Osteocyte (in vitro differentiated cells): Measurements from ENCODE around the gene EPC1. TPM values are rescaled to one million over a fixed set of nuclear protein-coding genes. Genes with fewer than 3 reads are reported as not detected.
"Not testable (repeated sequence)": the region's sequence is repeated elsewhere in the genome, so short reads cannot be mapped to it uniquely, and the experiment has no call there.

Experiments used
- DNase-seq: peaks from one replicate; pipeline ENCODE4 v3.0.0; 2021; ENCODE audit warnings: mixed read lengths; ENCODE audit not compliant: unreplicated experiment; ENCODE audit errors: extremely low spot score
- H3K27ac Mint-ChIP-seq: one replicate; pipeline ENCODE4 v1.8.0; 2021; ENCODE audit warnings: mild to moderate bottlenecking, mixed read lengths; ENCODE audit not compliant: unreplicated experiment
- H3K27me3 Mint-ChIP-seq: one replicate; pipeline ENCODE4 v1.8.0; 2021; ENCODE audit warnings: mixed read lengths; ENCODE audit not compliant: unreplicated experiment
- H3K36me3 Mint-ChIP-seq: one replicate; pipeline ENCODE4 v1.8.0; 2021; ENCODE audit warnings: mixed read lengths; ENCODE audit not compliant: unreplicated experiment
- H3K4me1 Mint-ChIP-seq: one replicate; pipeline ENCODE4 v1.8.0; 2021; ENCODE audit warnings: mixed read lengths; ENCODE audit not compliant: unreplicated experiment
- H3K4me3 Mint-ChIP-seq: one replicate; pipeline ENCODE4 v1.8.0; 2021; ENCODE audit warnings: mild to moderate bottlenecking, moderate library complexity, mixed read lengths; ENCODE audit not compliant: unreplicated experiment
- H3K9me3 Mint-ChIP-seq: one replicate; pipeline ENCODE4 v1.8.0; 2021; ENCODE audit warnings: mixed read lengths; ENCODE audit not compliant: unreplicated experiment
- total RNA-seq: library from RNA; stranded (reverse); gene quantifications from 2 replicates; pipeline ENCODE4 v1.2.1, GENCODE V29; 2021
- TF ChIP-seq, protein P1 (sequence below): fragments of 200-600 bp; sonication (generic); IDR thresholded peaks from 2 replicates; pipeline ENCODE4 v1.5.0; 2021; ENCODE audit warnings: antibody characterized with exemption, mild to moderate bottlenecking, moderate library complexity

Gene EPC1
- total RNA-seq, 1 donor from 2014 or later: 35.5 TPM

DNA sequence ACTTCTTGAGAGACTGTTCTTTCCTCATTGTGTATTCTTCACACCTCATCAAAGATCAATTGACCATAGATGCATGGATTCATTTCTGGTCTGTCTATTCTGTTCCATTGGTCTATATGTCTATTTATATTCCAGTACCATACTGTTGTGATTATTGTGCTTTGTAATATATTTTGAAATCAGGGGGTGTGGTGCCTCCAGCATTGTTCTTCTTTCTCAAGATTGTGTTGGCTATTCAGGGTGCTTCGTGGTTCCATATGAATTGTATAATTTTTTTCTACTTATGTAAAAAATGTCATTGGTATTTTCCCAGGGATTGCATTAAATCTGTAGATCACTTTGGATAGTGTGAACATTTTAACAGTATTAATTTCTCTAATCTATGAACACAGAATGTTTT lies 106.5 kb downstream of the EPC1 start:
- no peak overlapping the region for H3K4me3 Mint-ChIP-seq
- peaks cover 11% of the 10 kb centered on the region for H3K4me1 Mint-ChIP-seq
- DNase-seq: no peak
- TF ChIP-seq, protein P1, sequence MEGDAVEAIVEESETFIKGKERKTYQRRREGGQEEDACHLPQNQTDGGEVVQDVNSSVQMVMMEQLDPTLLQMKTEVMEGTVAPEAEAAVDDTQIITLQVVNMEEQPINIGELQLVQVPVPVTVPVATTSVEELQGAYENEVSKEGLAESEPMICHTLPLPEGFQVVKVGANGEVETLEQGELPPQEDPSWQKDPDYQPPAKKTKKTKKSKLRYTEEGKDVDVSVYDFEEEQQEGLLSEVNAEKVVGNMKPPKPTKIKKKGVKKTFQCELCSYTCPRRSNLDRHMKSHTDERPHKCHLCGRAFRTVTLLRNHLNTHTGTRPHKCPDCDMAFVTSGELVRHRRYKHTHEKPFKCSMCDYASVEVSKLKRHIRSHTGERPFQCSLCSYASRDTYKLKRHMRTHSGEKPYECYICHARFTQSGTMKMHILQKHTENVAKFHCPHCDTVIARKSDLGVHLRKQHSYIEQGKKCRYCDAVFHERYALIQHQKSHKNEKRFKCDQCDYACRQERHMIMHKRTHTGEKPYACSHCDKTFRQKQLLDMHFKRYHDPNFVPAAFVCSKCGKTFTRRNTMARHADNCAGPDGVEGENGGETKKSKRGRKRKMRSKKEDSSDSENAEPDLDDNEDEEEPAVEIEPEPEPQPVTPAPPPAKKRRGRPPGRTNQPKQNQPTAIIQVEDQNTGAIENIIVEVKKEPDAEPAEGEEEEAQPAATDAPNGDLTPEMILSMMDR: no peak
- peaks cover 3% of the 10 kb centered on the region for H3K9me3 Mint-ChIP-seq
- H3K27ac Mint-ChIP-seq: no peak overlapping the region
- peaks cover 5% of the 10 kb centered on the region for H3K27me3 Mint-ChIP-seq
- no peaks in the 10 kb centered on the region for H3K36me3 Mint-ChIP-seq

- Mint-ChIP-seq H3K36me3 (no peaks in the 10 kb centered on the region), H3K4me1 (peaks cover 11% of the 10 kb centered on the region), H3K27ac (no peak overlapping the region), H3K9me3 (peaks cover 3% of the 10 kb centered on the region), H3K4me3 (no peak overlapping the region), H3K27me3 (peaks cover 5% of the 10 kb centered on the region)
- no peak for DNase-seq
- TF ChIP-seq, protein P1: no peak
Observed at GRCh38 chr10:32239769-32240168, 107.2 kb downstream of the EPC1 start.

- Mint-ChIP-seq H3K36me3 (no peaks in the 10 kb centered on the region), H3K27ac (no peak overlapping the region)
- DNase-seq: no peak
Observed at GRCh38 chr10:32237644-32238345, 109.2 kb downstream of the EPC1 start.

GRCh38 chr10:32234471-32234870 lies 112.5 kb downstream of the EPC1 start:
- Mint-ChIP-seq H3K27me3 (no peaks in the 10 kb centered on the region), H3K27ac (no peak overlapping the region), H3K4me3 (no peak overlapping the region), H3K9me3 (no peaks in the 10 kb centered on the region), H3K4me1 (peaks cover 2% of the 10 kb centered on the region), H3K36me3 (peaks cover 2% of the 10 kb centered on the region)
- TF ChIP-seq, protein P1: no peak
- no peak for DNase-seq

More at GRCh38 chr10:32237644-32238345, 109.2 kb downstream of the EPC1 start:
- H3K4me3 Mint-ChIP-seq: no peak overlapping the region
- H3K4me1 Mint-ChIP-seq: peaks cover 2% of the 10 kb centered on the region
- peaks cover 5% of the 10 kb centered on the region for H3K27me3 Mint-ChIP-seq
- H3K9me3 Mint-ChIP-seq: peaks cover 3% of the 10 kb centered on the region
- TF ChIP-seq, protein P1: no peak

- DNase-seq, H3K4me1 Mint-ChIP-seq, H3K9me3 Mint-ChIP-seq, H3K27ac Mint-ChIP-seq, H3K36me3 Mint-ChIP-seq, H3K27me3 Mint-ChIP-seq, H3K4me3 Mint-ChIP-seq: not testable (repeated sequence)
Observed at GRCh38 chr10:32233375-32233774, 113.6 kb downstream of the EPC1 start.
